Tongue (tissue), 2 donors: ENCODE data around the gene AFDN. TPM values are rescaled to one million over a fixed set of nuclear protein-coding genes. Genes with fewer than 3 reads are reported as not detected.

Source experiments
- DNase-seq: peaks from one replicate; pipeline ENCODE4 v3.0.0-alpha.2; 2015
- total RNA-seq: library from RNA; depleted of rRNA; stranded (reverse); fragments of >200 nt; gene quantifications from one replicate; pipeline ENCODE4 v1.2.3, GENCODE V29; 2014

The AFDN gene
- total RNA-seq, 1 donor from 2014 or later: 135 TPM

DNA sequence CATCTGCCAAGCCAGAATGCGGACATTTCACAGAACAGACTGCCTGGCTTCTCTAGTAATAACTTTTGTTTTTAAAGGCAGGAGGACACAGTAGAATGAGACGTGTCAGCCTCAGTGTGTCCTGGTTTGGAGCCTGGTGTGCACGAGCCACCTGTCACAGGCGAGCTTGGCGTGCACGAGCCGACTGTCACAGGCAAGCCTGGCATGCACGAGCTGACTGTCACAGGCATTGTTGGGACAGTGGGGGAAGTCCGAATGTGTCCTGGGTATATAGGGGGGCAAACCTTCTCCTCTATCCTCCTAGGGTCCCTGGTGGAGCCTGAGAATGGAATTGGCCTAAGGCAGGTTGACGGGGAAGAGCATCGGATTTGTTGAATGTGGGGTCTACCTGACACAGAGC, 178.2 kb downstream of the AFDN start:
- no peak for DNase-seq

DNA sequence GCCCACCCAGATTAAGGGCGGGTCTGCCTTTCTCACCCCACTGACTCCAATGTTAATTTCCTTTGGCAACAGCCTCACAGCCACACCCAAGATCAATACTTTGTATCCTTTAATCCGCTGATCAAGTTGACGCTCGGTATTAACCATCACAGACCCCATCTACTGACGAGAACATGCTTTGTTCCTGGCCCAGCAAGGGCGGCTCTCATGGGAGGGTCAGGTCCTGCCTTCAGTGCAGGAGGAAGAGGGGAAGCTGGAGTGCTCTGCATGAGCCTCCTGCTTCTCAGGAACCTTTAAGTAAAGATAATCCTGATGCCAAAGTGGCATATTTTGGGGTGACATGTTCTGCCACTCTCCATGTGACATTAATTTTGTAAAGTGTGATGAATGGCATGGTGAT, 179.1 kb downstream of the AFDN start:
- no peak for DNase-seq

DNA sequence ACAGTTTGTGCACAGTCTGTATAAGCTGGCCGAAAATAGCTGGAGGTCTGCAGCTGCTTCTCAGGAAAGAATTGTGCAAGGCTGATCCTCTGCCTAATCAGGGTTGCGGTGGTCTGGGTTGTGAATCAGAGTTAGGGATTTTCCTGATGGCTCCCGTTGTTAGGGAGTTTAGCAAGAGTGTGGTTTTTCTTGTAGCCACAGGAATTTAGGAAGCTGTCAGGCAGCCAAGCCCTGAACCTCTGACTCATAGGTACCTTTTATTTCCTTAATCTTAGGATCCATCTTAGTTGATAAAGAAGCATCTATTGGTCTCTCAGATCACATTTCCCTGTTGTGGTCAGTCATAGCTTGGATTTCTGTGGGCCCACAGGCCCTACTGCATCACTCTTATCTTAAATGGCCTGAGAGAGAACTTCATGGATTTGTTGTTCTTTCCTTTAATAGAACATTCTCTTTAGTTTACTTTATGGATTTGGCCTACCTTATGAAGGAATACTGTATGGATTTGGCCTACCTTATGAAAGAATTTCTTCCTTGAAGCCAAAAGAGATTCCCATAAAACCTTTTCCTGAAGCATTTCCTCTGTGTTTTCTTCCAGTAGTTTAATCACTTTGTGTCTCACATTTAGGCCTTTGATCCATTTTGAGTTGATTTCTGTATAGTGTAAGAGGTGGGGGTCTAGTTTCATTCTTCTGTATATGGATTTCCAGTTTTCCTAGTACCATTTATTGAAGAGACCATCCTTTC, 181.1 kb downstream of the AFDN start:
- DNase-seq: peak; percentile 28

DNA sequence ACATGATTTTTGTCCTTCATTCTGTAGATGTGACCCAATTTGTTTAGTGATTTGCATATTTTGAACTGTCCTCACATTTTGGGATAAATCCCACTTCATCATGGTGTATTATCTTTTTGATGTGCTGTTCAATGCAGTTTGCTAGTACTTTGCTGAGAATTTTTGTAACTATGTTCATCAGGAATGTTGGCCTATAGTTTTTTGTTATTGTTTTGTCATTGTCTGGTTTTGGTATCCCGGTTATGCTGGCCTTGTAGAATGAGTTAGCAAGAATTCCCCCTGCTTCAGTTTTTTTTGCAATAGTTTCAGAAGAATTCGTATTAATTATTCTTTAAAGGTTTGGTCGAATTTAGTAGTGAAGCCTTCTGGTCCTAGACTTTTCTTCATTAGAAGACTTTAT, 182.6 kb downstream of the AFDN start:
- no peak for DNase-seq

GRCh38 chr6:168011291-168011690, 184.6 kb downstream of the AFDN start:
- no peak for DNase-seq

DNA sequence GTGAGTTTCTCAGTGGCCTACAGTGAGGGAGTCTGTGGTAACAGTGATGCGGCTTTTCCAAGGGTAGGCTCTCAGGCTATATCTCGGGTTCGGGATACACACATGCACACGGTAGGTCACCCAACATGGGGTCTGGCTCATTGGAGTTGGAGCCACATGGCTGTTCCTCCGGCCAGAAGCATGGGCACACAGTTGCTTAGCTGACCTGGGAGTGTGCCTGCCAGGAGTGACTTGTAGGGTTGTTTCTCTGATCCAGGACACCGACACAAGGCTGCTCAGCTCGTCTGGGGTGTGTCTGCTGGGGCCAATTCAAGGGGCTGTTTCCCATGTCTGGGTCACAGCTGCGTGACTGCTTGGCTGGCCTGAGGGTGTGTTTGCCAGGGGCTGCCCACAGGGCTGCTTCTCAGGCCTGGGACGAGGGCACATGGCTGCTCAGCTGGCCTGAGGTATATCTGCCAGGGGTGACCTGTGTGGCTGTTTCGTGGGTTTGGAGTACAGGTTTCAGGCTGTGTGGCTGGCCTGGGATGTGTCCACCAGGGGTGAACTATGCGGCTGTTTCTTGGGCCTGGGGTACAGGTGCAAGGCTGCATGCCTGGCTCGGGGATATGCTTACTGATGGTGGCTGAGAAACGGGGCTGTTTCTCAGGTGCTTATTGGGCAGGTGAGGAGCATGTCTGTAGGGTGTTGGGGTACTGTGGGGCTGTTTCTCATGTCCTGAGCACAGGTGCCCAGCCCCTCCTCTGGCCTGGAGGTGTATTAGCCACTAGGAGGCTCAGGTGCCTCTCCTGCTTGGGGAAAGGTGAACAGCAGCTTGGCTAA, 185.9 kb downstream of the AFDN start:
- no peak for DNase-seq

GRCh38 chr6:168013250-168013915, 186.7 kb downstream of the AFDN start:
- no peak for DNase-seq

GRCh38 chr6:168014428-168014827, 187.7 kb downstream of the AFDN start:
- DNase-seq: peak; percentile 56

GRCh38 chr6:168015009-168015408, 188.3 kb downstream of the AFDN start:
- DNase-seq: no peak

- peak; percentile 64 for DNase-seq
Measured at GRCh38 chr6:168015482-168016175, 188.9 kb downstream of the AFDN start.

- no peak for DNase-seq
Measured at GRCh38 chr6:168016176-168016620, 189.5 kb downstream of the AFDN start.

DNA sequence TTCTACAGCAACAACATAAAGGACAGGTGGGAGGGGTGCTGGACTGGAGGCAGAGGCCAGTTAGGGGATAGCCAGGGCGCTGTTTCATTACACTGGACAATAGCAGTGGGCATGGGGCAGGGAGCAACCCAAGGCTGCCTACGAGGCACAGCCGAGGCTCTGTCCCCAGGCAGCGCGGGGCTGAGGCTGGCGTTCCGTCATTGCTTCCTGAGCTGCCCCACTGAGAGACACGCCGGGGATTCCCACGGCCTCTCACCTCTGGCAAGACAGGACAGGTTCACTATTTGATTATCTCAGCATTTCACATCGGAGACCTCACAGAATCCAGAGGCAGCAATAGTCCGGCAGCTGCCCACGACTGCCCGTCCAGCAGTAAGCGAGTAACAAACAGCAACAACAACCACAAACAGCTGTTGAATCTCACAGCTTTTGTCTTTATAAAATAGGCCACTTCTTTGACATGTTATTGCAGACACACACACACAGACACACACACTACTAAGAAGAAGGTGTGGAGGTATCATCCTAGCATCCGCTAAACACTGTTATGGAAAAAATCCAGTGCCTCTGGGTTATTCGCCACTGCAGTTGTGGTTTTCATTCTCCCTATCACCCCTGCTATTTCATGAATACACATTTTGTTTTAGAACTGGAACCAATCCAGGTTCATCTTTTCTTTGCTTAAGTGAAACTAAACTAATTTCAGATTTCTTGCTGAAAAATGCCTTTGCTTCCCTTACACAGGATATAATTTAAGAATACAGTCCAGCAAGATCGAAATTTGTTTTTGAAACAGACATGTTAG, 190.2 kb downstream of the AFDN start:
- DNase-seq: peak; percentile 66

- DNase-seq: peak; percentile 38
Measured at GRCh38 chr6:168017629-168018028, 190.9 kb downstream of the AFDN start.

DNA sequence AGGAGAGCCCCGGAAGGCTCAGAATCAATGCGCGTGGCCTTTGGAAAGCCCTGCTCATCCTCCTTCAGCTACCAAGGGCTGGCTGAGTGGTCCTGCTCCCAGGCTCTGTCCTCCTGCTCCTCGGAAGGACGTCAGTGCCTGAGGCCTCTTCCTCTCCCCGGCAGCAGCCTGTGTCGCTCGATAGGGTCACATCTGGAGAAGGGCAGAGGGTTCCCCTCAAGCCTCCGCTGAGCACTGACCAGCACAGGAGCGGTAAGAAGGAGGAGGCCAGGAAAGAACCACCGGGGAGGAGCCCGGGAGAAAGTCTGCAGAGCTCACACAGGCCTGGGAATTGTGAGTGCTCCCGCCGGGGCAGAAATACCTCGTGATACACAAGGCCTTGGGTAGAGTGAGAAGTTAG, 192.0 kb downstream of the AFDN start:
- no peak for DNase-seq

GRCh38 chr6:168020242-168020641, 193.5 kb downstream of the AFDN start:
- no peak for DNase-seq

DNA sequence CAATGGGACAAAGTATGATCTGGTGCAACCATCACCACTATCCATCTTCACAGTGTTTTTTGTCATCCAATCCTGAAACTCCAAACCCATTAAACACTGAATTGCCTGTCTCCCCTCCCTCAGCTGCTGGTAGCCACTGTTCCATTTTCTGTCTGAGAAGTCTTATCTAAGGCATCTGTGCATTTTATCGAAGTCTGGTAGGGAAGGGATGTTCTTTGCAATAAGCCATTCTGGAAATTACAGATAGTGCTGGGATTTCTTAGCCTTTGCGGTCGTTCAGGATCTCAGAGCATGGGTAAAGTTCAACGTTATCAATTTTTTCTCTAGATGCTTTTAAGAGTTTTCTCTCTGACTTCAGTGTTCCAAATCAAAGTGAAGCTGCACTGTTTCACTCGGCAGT, 194.9 kb downstream of the AFDN start:
- DNase-seq: no peak

Other genes with a start within 250 kb of the AFDN start
- 0.82 TPM for gene KIF25, start 170.8 kb downstream of the AFDN start, total RNA-seq